Neural progenitor cell (in vitro differentiated cells): ENCODE measurements around the gene SMOC2. TPM values are rescaled to one million over a fixed set of nuclear protein-coding genes. Genes with fewer than 3 reads are reported as not detected.

Experiments used
- DNase-seq: peaks from one replicate; pipeline ENCODE4 v3.0.0-alpha.2; 2016; ENCODE audit warnings: low spot score
- H2AFZ ChIP-seq: fragments of 200-600 bp; sonication (generic); replicated peaks from 2 replicates; pipeline ENCODE4 v1.6.1; 2016; ENCODE audit warnings: antibody characterized with exemption
- H3F3A ChIP-seq: fragments of 200-600 bp; sonication (generic); 2 replicates; pipeline ENCODE4 v1.6.1; 2016; ENCODE audit warnings: antibody characterized with exemption, low read depth
- H3K27ac ChIP-seq: fragments of 200-600 bp; sonication (generic); 2 replicates; pipeline ENCODE4 v1.5.1; 2016; ENCODE audit warnings: mild to moderate bottlenecking
- H3K27me3 ChIP-seq: fragments of 200-600 bp; sonication (generic); 2 replicates; pipeline ENCODE4 v1.6.1; 2016; ENCODE audit warnings: mild to moderate bottlenecking, moderate library complexity
- H3K36me3 ChIP-seq: fragments of 200-600 bp; sonication (generic); 2 replicates; pipeline ENCODE4 v1.5.1; 2016
- H3K4me1 ChIP-seq: fragments of 200-600 bp; sonication (generic); 2 replicates; pipeline ENCODE4 v1.6.1; 2016; ENCODE audit warnings: mixed run types
- H3K4me2 ChIP-seq: fragments of 200-600 bp; sonication (generic); 2 replicates; pipeline ENCODE4 v1.6.1; 2016
- H3K4me3 ChIP-seq: fragments of 200-600 bp; sonication (generic); 2 replicates; pipeline ENCODE4 v1.5.1; 2016
- H3K79me2 ChIP-seq: fragments of 200-600 bp; sonication (generic); 2 replicates; pipeline ENCODE4 v1.6.1; 2016; ENCODE audit warnings: low read depth
- H3K9ac ChIP-seq: fragments of 200-600 bp; sonication (generic); 2 replicates; pipeline ENCODE4 v1.6.1; 2016
- H3K9me3 ChIP-seq: fragments of 200-600 bp; sonication (generic); 2 replicates; pipeline ENCODE4 v1.5.1; 2016; ENCODE audit warnings: low read depth
- H4K20me1 ChIP-seq: fragments of 200-600 bp; sonication (generic); 2 replicates; pipeline ENCODE4 v1.6.1; 2016; ENCODE audit warnings: low read depth
- H3K27ac Mint-ChIP-seq: 3 replicates; pipeline ENCODE4 v1.8.0; 2021; ENCODE audit warnings: mixed read lengths
- H3K27me3 Mint-ChIP-seq: 2 replicates; pipeline ENCODE4 v1.8.0; 2022; ENCODE audit warnings: low read depth, mild to moderate bottlenecking, inconsistent platforms, moderate library complexity, mixed read lengths; ENCODE audit not compliant: insufficient read depth
- H3K36me3 Mint-ChIP-seq: 3 replicates; pipeline ENCODE4 v1.8.0; 2021; ENCODE audit warnings: mixed read lengths
- H3K4me1 Mint-ChIP-seq: 3 replicates; pipeline ENCODE4 v1.8.0; 2021; ENCODE audit warnings: mixed read lengths
- H3K4me3 Mint-ChIP-seq: 3 replicates; pipeline ENCODE4 v1.8.0; 2021; ENCODE audit warnings: mild to moderate bottlenecking, moderate library complexity, mixed read lengths
- H3K9me3 Mint-ChIP-seq: 3 replicates; pipeline ENCODE4 v1.8.0; 2020; ENCODE audit warnings: mixed read lengths
- CTCF ChIP-seq: fragments of 200-600 bp; sonication (generic); IDR thresholded peaks from 2 replicates; pipeline ENCODE4 v1.5.1; 2017; ENCODE audit warnings: antibody characterized with exemption, mild to moderate bottlenecking
- EZH2 ChIP-seq: fragments of 200-600 bp; sonication (generic); IDR thresholded peaks from 2 replicates; pipeline ENCODE4 v1.6.1; 2017; ENCODE audit warnings: antibody characterized with exemption, mild to moderate bottlenecking, moderate library complexity
- EZH2phosphoT487 ChIP-seq: fragments of 200-600 bp; sonication (generic); IDR thresholded peaks from 2 replicates; pipeline ENCODE4 v1.6.1; 2017; ENCODE audit warnings: antibody characterized with exemption
- total RNA-seq: library from RNA; depleted of rRNA; stranded (reverse); fragments of >200 nt; gene quantifications from 2 replicates; pipeline ENCODE4 v1.2.3, GENCODE V29; 2015; ENCODE audit warnings: low replicate concordance

Gene SMOC2
- total RNA-seq, 1 donor from 2014 or later = 0.75 TPM

GRCh38 chr6:168439794-168440450, 1.1 kb upstream of the SMOC2 start:
- DNase-seq = no peak
- Histone ChIP-seq H3F3A (peaks cover 12% of the 10 kb centered on the region), H3K4me2 (peak overlapping the region; percentile 98), H3K4me1 (peaks cover 26% of the 10 kb centered on the region), H3K27ac (no peak overlapping the region), H3K79me2 (no peaks in the 10 kb centered on the region), H3K27me3 (peaks cover 73% of the 10 kb centered on the region), H3K9me3 (no peaks in the 10 kb centered on the region), H3K36me3 (no peaks in the 10 kb centered on the region), H3K9ac (no peak overlapping the region), H3K4me3 (no peak overlapping the region), H4K20me1 (peaks cover 12% of the 10 kb centered on the region), H2AFZ (no peak overlapping the region)
- Mint-ChIP-seq H3K9me3 (peaks cover 6% of the 10 kb centered on the region), H3K36me3 (peaks cover 3% of the 10 kb centered on the region), H3K27me3 (peaks cover 38% of the 10 kb centered on the region), H3K27ac (no peak overlapping the region), H3K4me1 (peaks cover 23% of the 10 kb centered on the region), H3K4me3 (peak overlapping the region; percentile 82)
- TF ChIP-seq EZH2 (no peak), CTCF (no peak), EZH2phosphoT487 (no peak)

DNA sequence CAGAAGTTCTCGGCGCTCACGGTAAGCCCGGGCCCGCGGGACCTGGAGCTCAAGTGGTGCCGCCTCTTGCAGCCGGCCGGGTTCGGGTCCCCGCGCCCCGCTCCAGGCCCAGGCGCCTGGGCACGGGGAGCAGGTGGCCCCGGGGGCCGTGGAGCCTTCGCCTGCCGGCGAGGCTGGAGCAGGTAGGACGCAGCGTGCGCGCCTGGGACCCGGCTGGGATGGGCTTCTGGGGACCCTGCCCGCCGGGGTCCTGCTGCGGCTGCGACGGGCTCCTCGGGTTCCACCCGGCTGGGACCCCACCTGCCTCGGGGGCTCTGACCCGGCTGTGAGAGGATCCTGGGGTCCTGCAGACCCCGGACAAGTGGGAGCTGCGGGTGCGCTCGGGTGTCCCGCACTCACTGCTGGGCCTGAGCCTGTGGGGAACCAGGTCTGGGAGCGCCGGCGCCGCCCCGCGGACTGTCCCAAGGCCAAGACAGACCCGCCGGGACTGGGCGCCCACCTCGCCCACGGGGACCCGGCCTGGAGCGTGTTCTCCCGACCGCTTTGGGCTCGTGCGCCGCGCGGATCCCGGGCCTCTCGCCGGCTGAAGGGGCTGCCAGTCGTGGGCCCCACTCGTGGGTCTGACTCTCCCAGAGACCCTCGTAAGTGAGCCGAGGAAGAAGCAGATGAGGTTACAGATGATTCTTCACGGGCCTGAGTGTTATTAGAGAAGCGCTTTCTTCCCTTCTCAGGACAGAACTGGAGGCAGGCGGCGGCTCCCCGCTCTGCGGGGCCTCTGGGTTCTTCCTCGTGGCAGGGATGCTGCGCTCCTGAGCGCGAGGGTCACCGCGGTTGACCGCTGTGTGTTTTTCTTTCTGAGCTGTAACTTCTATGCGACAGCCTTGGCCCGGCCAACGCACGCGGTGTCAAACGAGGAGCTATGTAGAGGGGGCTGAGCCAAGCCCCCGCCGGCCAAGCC, 729 bp downstream of the SMOC2 start:
- Mint-ChIP-seq H3K27me3 (peaks cover 38% of the 10 kb centered on the region), H3K9me3 (peaks cover 2% of the 10 kb centered on the region), H3K27ac (no peak overlapping the region), H3K4me1 (peaks cover 20% of the 10 kb centered on the region), H3K4me3 (peak overlapping the region; percentile 75), H3K36me3 (peaks cover 3% of the 10 kb centered on the region)
- no peak overlapping the region for H3K9ac ChIP-seq
- peak overlapping the region; percentile 98 for H3K4me2 ChIP-seq
- H3K79me2 ChIP-seq = no peaks in the 10 kb centered on the region
- H2AFZ ChIP-seq = peak overlapping the region; percentile 96
- no peaks in the 10 kb centered on the region for H3K36me3 ChIP-seq
- H3K27me3 ChIP-seq = peaks cover 76% of the 10 kb centered on the region
- H3K4me1 ChIP-seq = peaks cover 26% of the 10 kb centered on the region
- H4K20me1 ChIP-seq = peaks cover 12% of the 10 kb centered on the region
- peak; percentile 90 for TF ChIP-seq EZH2phosphoT487
- TF ChIP-seq EZH2 = peak; percentile 92
- no peak for TF ChIP-seq CTCF
- H3F3A ChIP-seq = peaks cover 12% of the 10 kb centered on the region
- DNase-seq = peak; percentile 43
- peak overlapping the region; percentile 61 for H3K4me3 ChIP-seq
- no peaks in the 10 kb centered on the region for H3K9me3 ChIP-seq
- no peak overlapping the region for H3K27ac ChIP-seq

DNA sequence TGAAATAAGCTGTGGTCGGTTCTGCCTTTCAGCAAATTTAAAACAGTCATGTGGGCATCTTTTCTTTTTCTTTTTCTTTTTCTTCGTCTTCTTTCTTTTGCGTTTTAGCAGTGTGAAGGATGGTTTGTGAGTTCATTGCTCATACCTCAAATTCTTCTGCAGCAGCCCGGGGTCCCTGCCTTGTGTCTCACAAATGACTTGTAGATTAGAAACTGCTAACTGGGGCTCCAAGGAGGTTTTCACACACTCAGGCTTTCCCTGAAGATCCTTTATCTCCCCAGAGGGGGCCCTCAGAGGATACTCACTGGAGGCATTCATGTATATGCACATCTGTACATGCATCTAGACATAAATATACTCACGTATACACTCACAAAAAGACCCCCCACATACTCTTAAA, 1.7 kb downstream of the SMOC2 start:
- no peak overlapping the region for H3K27ac ChIP-seq
- H3K27me3 ChIP-seq = peaks cover 76% of the 10 kb centered on the region
- Mint-ChIP-seq H3K27ac (no peak overlapping the region), H3K27me3 (peaks cover 37% of the 10 kb centered on the region), H3K36me3 (peaks cover 3% of the 10 kb centered on the region), H3K4me3 (peak overlapping the region; percentile 78), H3K4me1 (peaks cover 20% of the 10 kb centered on the region), H3K9me3 (peaks cover 2% of the 10 kb centered on the region)
- peak overlapping the region; percentile 61 for H3K4me3 ChIP-seq
- peaks cover 12% of the 10 kb centered on the region for H4K20me1 ChIP-seq
- DNase-seq = peak; percentile 38
- peaks cover 12% of the 10 kb centered on the region for H3F3A ChIP-seq
- peak overlapping the region; percentile 98 for H3K4me2 ChIP-seq
- no peaks in the 10 kb centered on the region for H3K9me3 ChIP-seq
- H3K9ac ChIP-seq = no peak overlapping the region
- no peaks in the 10 kb centered on the region for H3K36me3 ChIP-seq
- no peaks in the 10 kb centered on the region for H3K79me2 ChIP-seq
- H3K4me1 ChIP-seq = peaks cover 26% of the 10 kb centered on the region
- TF ChIP-seq CTCF = no peak
- no peak for TF ChIP-seq EZH2phosphoT487
- no peak for TF ChIP-seq EZH2
- H2AFZ ChIP-seq = no peak overlapping the region
